SU-DHL-6 (cell line): ENCODE results near the gene SLC12A7.

Source experiments
- CTCF ChIP-seq: fragments of 200-600 bp; sonication (generic); IDR thresholded peaks from one replicate; pipeline ENCODE4 v1.5.1; 2017; ENCODE audit warnings: antibody characterized with exemption, mild to moderate bottlenecking, low read length, moderate library complexity; ENCODE audit not compliant: insufficient read depth, poor library complexity, severe bottlenecking
- EZH2phosphoT487 ChIP-seq: fragments of 200-600 bp; sonication (generic), shearing (Covaris generic); conservative IDR thresholded peaks from 2 replicates; pipeline ENCODE4 v1.6.1; 2018; ENCODE audit warnings: mild to moderate bottlenecking, antibody characterized with exemption, low read length, moderate library complexity, mixed read lengths

- TF ChIP-seq CTCF (no peak), EZH2phosphoT487 (no peak)
Observed at GRCh38 chr5:1075555-1075881, 36.3 kb downstream of the SLC12A7 start.
